CD8-positive, alpha-beta memory T cell (primary cell): ENCODE measurements around the gene ARPC5. TPM values are rescaled to one million over a fixed set of nuclear protein-coding genes. Genes with fewer than 3 reads are reported as not detected.

Experiments
- CTCF ChIA-PET: fragments of 350-600 bp; sonication (Branson Sonifier 250); formaldehyde crosslinking; loops from one replicate; lab custom pipeline; 2021; ENCODE audit warnings: antibody characterized with exemption; lab: Charles Lee
- POLR2A ChIA-PET: fragments of 350-600 bp; sonication (Branson Sonifier 250); formaldehyde crosslinking; loops from one replicate; lab custom pipeline; 2021; ENCODE audit warnings: antibody characterized with exemption; lab: Charles Lee
- DNase-seq, 5 donors: peaks; one replicate each; pipeline versions ENCODE4 v3.0.0 to v3.0.0-alpha.2; 2020 to 2022; ENCODE audit warnings: mixed read lengths in 1 of 5
- H3K27ac ChIP-seq: one replicate; pipeline ENCODE4 v1.7.0; 2013; ENCODE audit warnings: low read depth, mild to moderate bottlenecking, low read length, moderate library complexity
- H3K27me3 ChIP-seq: 2 replicates; pipeline ENCODE4 v1.7.0; 2013; ENCODE audit warnings: low read length, mild to moderate bottlenecking; ENCODE audit not compliant: insufficient read depth, poor library complexity, severe bottlenecking
- H3K36me3 ChIP-seq: 2 replicates; pipeline ENCODE4 v1.7.0; 2013; ENCODE audit warnings: mild to moderate bottlenecking, low read length, moderate library complexity; ENCODE audit not compliant: insufficient read depth
- H3K4me1 ChIP-seq: 2 replicates; pipeline ENCODE4 v1.7.0; 2013; ENCODE audit warnings: mild to moderate bottlenecking, low read length, moderate library complexity; ENCODE audit not compliant: insufficient read depth
- H3K4me3 ChIP-seq: 2 replicates; pipeline ENCODE4 v1.7.0; 2013; ENCODE audit warnings: mild to moderate bottlenecking, low read length
- H3K9me3 ChIP-seq: 2 replicates; pipeline ENCODE4 v1.7.0; 2013; ENCODE audit warnings: mild to moderate bottlenecking, low read length
- H3K27ac Mint-ChIP-seq, 8 donors: one replicate each; pipeline ENCODE4 v1.8.0; 2020 to 2021; ENCODE audit warnings: mixed read lengths in 8 of 8, mild to moderate bottlenecking in 6 of 8, inconsistent platforms in 3 of 8, moderate library complexity in 3 of 8
- H3K27me3 Mint-ChIP-seq, 2 donors: one replicate each; pipeline ENCODE4 v1.8.0; 2020 to 2021; ENCODE audit warnings: mixed read lengths in 2 of 2, mild to moderate bottlenecking in 1 of 2, moderate library complexity in 1 of 2
- H3K36me3 Mint-ChIP-seq, 3 donors: one replicate each; pipeline ENCODE4 v1.8.0; 2020 to 2021; ENCODE audit warnings: mixed read lengths in 3 of 3, inconsistent platforms in 1 of 3, mild to moderate bottlenecking in 1 of 3
- H3K4me1 Mint-ChIP-seq, 3 donors: one replicate each; pipeline ENCODE4 v1.8.0; 2020 to 2021; ENCODE audit warnings: mixed read lengths in 3 of 3, inconsistent platforms in 1 of 3, mild to moderate bottlenecking in 1 of 3
- H3K4me3 Mint-ChIP-seq, 7 donors: one replicate each; pipeline ENCODE4 v1.8.0; 2020 to 2021; ENCODE audit warnings: mixed read lengths in 7 of 7, mild to moderate bottlenecking in 6 of 7, moderate library complexity in 4 of 7, inconsistent platforms in 2 of 7
- H3K9me3 Mint-ChIP-seq, 5 donors: one replicate each; pipeline ENCODE4 v1.8.0; 2020 to 2022; ENCODE audit warnings: mixed read lengths in 5 of 5, mild to moderate bottlenecking in 3 of 5, moderate library complexity in 2 of 5, inconsistent platforms in 1 of 5
- polyA plus RNA-seq: library from polyadenylated mRNA; unstranded; fragments of 300-500 nt; fragmentation: Illumina TruSeq; gene quantifications from one replicate; pipeline ENCODE4 v1.2.3, GENCODE V29; 2021
- total RNA-seq, 2 experiments: library from RNA; stranded (reverse); gene quantifications; one replicate each; pipeline ENCODE4 v1.2.3, GENCODE V29; 2021

ARPC5 gene
- total and polyA plus RNA-seq, 3 experiments from 2014 or later: 142 to 414 (median 146) TPM

DNA sequence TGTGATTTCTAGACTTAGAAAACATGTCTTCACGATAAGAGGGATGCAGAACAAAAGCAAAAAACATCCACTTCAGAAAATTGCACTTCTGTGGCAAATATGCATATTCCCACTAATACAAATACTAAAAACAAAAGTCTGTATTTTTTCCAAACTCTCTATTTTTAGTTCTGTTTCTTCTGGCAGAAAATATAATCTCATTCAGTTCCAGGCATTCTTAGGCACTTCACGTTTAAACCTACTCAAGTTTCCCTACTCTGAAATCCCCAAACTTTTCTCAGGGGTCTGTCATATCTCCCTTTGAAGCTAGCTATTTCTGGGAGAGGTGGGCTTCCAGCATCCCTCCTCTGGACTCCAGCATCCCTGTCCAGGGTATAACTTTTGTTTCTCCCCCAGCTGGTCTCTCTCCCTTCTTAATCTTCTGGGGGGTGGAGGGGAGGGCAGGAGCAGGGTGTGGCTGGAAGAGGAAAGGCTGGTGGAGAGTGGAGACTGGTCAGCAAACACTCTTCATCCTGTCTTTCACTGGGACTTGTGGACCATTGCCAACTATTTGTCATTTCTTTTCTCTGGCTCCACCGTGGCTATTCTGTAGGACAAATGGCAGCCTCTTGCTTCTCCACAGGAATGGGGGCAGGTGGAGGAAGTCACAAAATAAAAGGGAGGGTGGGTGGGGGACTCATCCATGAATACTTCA lies 25.7 kb downstream of the ARPC5 start:
- CTCF ChIA-PET: no interaction called here
- peaks cover 9 to 14% of the 10 kb centered on the region in 2 donors for H3K27me3 Mint-ChIP-seq
- DNase-seq: no peak
- no peaks in the 10 kb centered on the region for H3K9me3 ChIP-seq
- H3K27ac ChIP-seq: no peak overlapping the region
- no peak overlapping the region for H3K4me3 ChIP-seq
- no peaks in the 10 kb centered on the region for H3K36me3 ChIP-seq
- H3K27ac Mint-ChIP-seq: peak overlapping the region in 1 of 8 donors; percentile 17
- H3K4me1 Mint-ChIP-seq: no peaks in the 10 kb centered on the region
- no peak overlapping the region for H3K4me3 Mint-ChIP-seq
- no peaks in the 10 kb centered on the region for H3K27me3 ChIP-seq
- H3K9me3 Mint-ChIP-seq: peaks cover 0 to 2% (median 0%) of the 10 kb centered on the region in 5 donors
- no peaks in the 10 kb centered on the region for H3K4me1 ChIP-seq
- POLR2A ChIA-PET: no interaction called here
- H3K36me3 Mint-ChIP-seq: no peaks in the 10 kb centered on the region

DNA sequence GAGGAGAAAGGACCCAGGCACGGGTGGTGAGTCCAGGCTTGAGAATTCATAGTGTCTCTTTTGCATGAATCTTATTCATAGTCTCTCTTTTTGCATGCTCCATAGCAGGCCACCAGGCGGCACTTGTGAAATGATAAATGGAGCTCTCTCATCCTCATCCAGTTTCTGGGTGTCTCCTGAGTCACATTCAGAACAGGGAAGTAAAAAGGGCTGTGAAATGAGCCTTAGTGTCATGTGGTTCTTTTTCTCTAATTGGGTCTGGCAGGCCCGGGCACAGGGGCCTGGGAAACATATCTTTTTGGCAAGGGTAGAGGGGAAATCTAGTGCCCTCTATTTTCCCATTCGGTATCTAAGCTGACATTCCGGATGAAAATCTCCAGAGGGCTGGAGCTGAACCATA lies 26.3 kb downstream of the ARPC5 start:
- CTCF ChIA-PET: no interaction called here
- H3K36me3 Mint-ChIP-seq: no peaks in the 10 kb centered on the region
- Histone ChIP-seq H3K4me1 (no peaks in the 10 kb centered on the region), H3K27me3 (no peaks in the 10 kb centered on the region), H3K27ac (no peak overlapping the region), H3K36me3 (no peaks in the 10 kb centered on the region), H3K4me3 (no peak overlapping the region), H3K9me3 (no peaks in the 10 kb centered on the region)
- POLR2A ChIA-PET: no interaction called here
- no peak overlapping the region for H3K4me3 Mint-ChIP-seq
- DNase-seq: no peak
- no peaks in the 10 kb centered on the region for H3K4me1 Mint-ChIP-seq
- H3K27me3 Mint-ChIP-seq: peaks cover 9 to 15% of the 10 kb centered on the region in 2 donors
- H3K9me3 Mint-ChIP-seq: peaks cover 0 to 2% (median 0%) of the 10 kb centered on the region in 5 donors
- H3K27ac Mint-ChIP-seq: no peak overlapping the region

DNA sequence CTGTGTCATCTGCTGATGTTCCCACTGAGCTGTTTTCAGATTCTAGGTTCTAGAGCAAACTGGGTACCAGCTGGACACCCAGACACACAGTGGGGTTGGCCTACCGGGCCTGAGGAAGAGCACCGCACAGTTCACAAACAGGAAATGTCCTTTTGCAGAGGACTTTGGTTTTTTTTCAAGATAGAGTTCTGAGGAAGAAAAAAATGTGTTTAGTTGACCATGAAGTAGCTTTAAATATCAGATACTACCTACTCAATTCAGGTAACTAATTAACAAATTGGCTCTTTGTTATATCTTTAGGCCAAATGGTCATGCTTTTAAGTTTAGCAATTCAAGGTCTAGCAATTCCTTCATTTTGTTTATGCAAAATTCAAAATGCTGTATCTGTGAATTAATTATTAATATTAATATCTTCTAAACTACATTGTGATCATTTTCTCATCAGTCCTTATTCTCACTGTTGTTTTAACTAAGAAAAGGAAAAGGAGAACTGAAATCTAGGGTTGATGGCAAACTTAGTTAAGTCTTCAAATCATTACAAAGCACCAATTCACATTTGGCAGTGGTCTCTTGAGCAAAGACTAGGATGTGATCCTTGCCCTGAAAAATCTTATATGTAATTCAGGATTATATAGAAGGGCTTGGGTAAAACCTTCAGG lies 28.1 kb downstream of the ARPC5 start:
- Mint-ChIP-seq H3K4me3 (no peak overlapping the region), H3K9me3 (peaks cover 0 to 2% (median 0%) of the 10 kb centered on the region in 5 donors), H3K27me3 (peaks cover 10 to 22% of the 10 kb centered on the region in 2 donors), H3K4me1 (peaks cover 0 to 5% (median 3%) of the 10 kb centered on the region in 3 donors), H3K36me3 (no peaks in the 10 kb centered on the region), H3K27ac (no peak overlapping the region)
- ChIA-PET POLR2A (no interaction called here), CTCF (no interaction called here)
- Histone ChIP-seq H3K4me1 (no peaks in the 10 kb centered on the region), H3K9me3 (no peaks in the 10 kb centered on the region), H3K27ac (no peak overlapping the region), H3K27me3 (no peaks in the 10 kb centered on the region), H3K36me3 (no peaks in the 10 kb centered on the region), H3K4me3 (no peak overlapping the region)
- no peak for DNase-seq

DNA sequence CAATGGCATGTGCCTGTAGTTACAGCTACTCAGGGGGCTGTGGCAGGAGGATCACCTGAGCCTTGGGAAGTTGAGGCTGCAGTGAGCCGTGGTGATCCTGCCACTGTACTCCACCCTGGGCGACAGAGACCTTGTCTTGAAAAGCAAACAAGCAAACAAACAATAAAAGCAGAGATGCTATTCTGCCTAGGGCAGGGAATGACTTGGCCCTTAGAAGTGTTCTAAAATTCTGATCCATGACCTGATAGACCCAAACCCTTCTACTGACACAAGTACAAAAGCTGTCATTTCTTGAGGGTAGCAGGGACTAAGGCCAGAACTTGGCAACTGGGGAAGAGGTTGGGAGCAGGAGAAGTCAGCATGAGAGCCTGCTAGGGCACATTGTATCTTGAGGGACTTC lies 29.7 kb downstream of the ARPC5 start:
- Histone ChIP-seq H3K27ac (no peak overlapping the region), H3K36me3 (no peaks in the 10 kb centered on the region), H3K9me3 (no peaks in the 10 kb centered on the region), H3K4me1 (no peaks in the 10 kb centered on the region), H3K4me3 (no peak overlapping the region), H3K27me3 (no peaks in the 10 kb centered on the region)
- DNase-seq: no peak
- Mint-ChIP-seq H3K27me3 (peaks cover 10 to 19% of the 10 kb centered on the region in 2 donors), H3K4me3 (no peak overlapping the region), H3K9me3 (no peaks in the 10 kb centered on the region), H3K36me3 (no peaks in the 10 kb centered on the region), H3K27ac (no peak overlapping the region), H3K4me1 (peaks cover 0 to 5% (median 3%) of the 10 kb centered on the region in 3 donors)
- POLR2A ChIA-PET: no interaction called here
- CTCF ChIA-PET: no interaction called here

DNA sequence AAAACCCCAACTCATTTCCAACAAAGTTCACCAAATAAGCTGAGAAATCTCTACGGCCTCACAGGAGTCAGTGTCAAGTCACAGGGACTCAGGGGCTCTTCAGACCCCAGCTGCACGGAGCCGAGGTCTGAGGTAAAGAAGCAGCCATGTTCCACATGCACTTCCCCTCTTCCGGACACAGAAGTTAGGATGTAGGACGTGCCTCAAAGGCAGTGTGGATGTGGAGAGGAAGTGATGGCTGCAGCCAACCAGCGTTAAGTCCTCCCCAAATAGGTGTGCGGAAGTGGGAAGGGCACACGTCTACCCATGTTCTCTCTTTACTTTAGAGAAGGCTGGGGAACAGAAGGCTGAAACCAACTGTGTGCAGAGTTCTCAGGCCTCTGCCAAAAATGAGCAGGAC lies 30.8 kb downstream of the ARPC5 start:
- CTCF ChIA-PET: no interaction called here
- Mint-ChIP-seq H3K27ac (no peak overlapping the region), H3K27me3 (peaks cover 10 to 22% of the 10 kb centered on the region in 2 donors), H3K9me3 (no peaks in the 10 kb centered on the region), H3K4me3 (no peak overlapping the region), H3K36me3 (no peaks in the 10 kb centered on the region), H3K4me1 (peaks cover 0 to 5% (median 3%) of the 10 kb centered on the region in 3 donors)
- Histone ChIP-seq H3K36me3 (no peaks in the 10 kb centered on the region), H3K9me3 (no peaks in the 10 kb centered on the region), H3K27ac (no peak overlapping the region), H3K4me3 (no peak overlapping the region), H3K4me1 (no peaks in the 10 kb centered on the region), H3K27me3 (no peaks in the 10 kb centered on the region)
- POLR2A ChIA-PET: no interaction called here
- no peak for DNase-seq

DNA sequence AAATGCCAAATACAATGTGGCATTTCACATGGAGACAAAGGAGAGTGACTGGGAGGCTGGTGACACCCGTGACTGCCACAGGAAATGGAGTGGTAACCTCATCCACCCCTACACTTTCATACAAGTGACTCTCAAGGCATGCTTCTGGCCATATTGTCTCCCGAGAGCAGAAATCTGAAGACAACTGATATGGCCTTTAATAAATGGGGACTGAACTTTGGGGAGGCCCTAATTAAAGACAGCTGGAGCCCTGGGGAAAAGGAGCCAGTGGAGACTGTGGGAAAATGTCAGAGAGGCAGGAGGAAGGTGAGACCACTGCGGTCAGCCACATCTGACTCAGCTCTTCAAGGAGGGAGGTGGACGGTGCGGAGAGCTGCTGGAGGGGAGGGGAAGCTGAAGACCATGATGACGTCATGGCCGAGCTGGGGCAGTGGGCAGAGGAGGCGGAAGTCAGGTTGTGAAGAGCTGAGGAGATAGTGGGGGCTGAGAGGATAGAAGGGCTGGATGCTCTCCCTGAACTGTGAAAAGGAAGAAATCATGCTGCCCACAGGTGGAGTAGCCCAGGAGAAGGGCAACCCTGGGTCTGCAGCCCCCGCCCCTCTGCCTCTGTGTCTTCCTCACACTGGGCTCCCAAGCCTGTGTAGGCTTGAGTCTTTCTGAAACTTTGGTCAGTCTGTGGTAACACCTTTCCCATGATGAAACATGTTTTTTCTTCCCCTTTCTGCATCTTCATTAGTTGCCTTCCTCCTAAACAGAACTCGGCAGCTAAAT lies 31.4 kb downstream of the ARPC5 start:
- peak overlapping the region in 1 of 7 donors; percentile 30 for H3K4me3 Mint-ChIP-seq
- Histone ChIP-seq H3K4me3 (no peak overlapping the region), H3K27ac (no peak overlapping the region), H3K27me3 (no peaks in the 10 kb centered on the region), H3K9me3 (no peaks in the 10 kb centered on the region), H3K36me3 (no peaks in the 10 kb centered on the region), H3K4me1 (no peaks in the 10 kb centered on the region)
- H3K9me3 Mint-ChIP-seq: no peaks in the 10 kb centered on the region
- H3K27ac Mint-ChIP-seq: peak overlapping the region in 1 of 8 donors; percentile 71
- H3K36me3 Mint-ChIP-seq: no peaks in the 10 kb centered on the region
- H3K4me1 Mint-ChIP-seq: peaks cover 0 to 5% (median 3%) of the 10 kb centered on the region in 3 donors
- ChIA-PET POLR2A (no interaction called here), CTCF (no interaction called here)
- no peak for DNase-seq
- peaks cover 10 to 21% of the 10 kb centered on the region in 2 donors for H3K27me3 Mint-ChIP-seq

DNA sequence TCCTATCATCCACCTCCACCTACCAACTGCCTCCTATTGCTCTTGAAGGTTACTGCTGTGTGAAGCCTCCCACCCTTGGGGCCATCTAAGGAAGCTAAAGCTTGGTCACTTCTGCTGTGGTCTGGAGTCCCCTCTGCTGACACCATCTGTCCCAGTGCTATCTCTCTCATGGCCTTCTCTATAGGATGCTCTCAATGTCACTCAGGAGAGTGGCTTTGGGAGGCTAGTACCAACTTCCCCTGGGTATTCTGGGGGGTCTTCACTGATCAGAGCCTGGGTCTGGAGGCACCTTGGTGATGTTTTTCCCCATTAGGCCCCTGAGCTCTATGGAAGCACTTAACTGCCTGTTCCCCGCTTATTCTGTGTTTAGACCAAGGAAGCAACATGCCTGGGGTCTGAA lies 33.1 kb downstream of the ARPC5 start:
- no peak for DNase-seq
- H3K27ac ChIP-seq: no peak overlapping the region
- no peaks in the 10 kb centered on the region for H3K4me1 ChIP-seq
- Mint-ChIP-seq H3K4me1 (peaks cover 0 to 11% (median 3%) of the 10 kb centered on the region in 3 donors), H3K36me3 (no peaks in the 10 kb centered on the region), H3K4me3 (no peak overlapping the region), H3K27ac (peak overlapping the region in 1 of 8 donors; percentile 23), H3K27me3 (peaks cover 10 to 19% of the 10 kb centered on the region in 2 donors), H3K9me3 (no peaks in the 10 kb centered on the region)
- no peaks in the 10 kb centered on the region for H3K36me3 ChIP-seq
- H3K9me3 ChIP-seq: no peaks in the 10 kb centered on the region
- H3K27me3 ChIP-seq: no peaks in the 10 kb centered on the region
- CTCF ChIA-PET: no interaction called here
- POLR2A ChIA-PET: no interaction called here
- no peak overlapping the region for H3K4me3 ChIP-seq

DNA sequence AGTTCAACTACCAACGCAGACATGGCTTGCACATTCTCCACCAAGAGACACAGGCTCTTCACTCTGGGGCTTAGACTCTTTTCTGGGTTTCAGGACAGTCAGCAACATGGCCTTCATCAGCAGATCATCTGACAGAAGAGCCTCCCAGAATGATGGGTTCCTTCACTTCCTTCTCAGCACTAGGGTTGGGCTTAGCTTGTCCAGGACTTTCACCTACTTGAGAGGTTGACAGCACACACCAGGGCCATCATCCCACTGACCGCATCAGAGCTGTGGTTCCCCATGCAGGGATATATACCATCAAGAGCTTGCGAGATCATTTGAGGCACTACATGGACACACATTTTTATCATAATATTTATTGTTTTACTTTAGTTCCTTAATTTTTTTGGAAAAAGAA lies 34.9 kb downstream of the ARPC5 start:
- Histone ChIP-seq H3K9me3 (no peaks in the 10 kb centered on the region), H3K36me3 (no peaks in the 10 kb centered on the region), H3K27me3 (no peaks in the 10 kb centered on the region), H3K27ac (no peak overlapping the region), H3K4me3 (no peak overlapping the region), H3K4me1 (no peaks in the 10 kb centered on the region)
- Mint-ChIP-seq H3K36me3 (no peaks in the 10 kb centered on the region), H3K4me1 (peaks cover 0 to 11% (median 3%) of the 10 kb centered on the region in 3 donors), H3K27me3 (peaks cover 10 to 19% of the 10 kb centered on the region in 2 donors), H3K9me3 (no peaks in the 10 kb centered on the region), H3K27ac (no peak overlapping the region), H3K4me3 (no peak overlapping the region)
- POLR2A ChIA-PET: no interaction called here
- CTCF ChIA-PET: no interaction called here
- no peak for DNase-seq
